DND-41 (cell line): ENCODE measurements around the gene CLSTN2.

Experiments used
- EZH2 ChIP-seq: IDR thresholded peaks from 3 replicates; pipeline ENCODE4 v1.6.1; 2012; ENCODE audit warnings: borderline replicate concordance, low read depth, mild to moderate bottlenecking, moderate library complexity, low read length, inconsistent platforms; ENCODE audit not compliant: severe bottlenecking
- TF ChIP-seq, protein P1 (sequence below): IDR thresholded peaks from 2 replicates; pipeline ENCODE4 v1.5.1; 2012; ENCODE audit warnings: borderline replicate concordance, low read length, moderate library complexity, mild to moderate bottlenecking; ENCODE audit not compliant: poor library complexity, severe bottlenecking; ENCODE audit errors: extremely low read depth

DNA sequence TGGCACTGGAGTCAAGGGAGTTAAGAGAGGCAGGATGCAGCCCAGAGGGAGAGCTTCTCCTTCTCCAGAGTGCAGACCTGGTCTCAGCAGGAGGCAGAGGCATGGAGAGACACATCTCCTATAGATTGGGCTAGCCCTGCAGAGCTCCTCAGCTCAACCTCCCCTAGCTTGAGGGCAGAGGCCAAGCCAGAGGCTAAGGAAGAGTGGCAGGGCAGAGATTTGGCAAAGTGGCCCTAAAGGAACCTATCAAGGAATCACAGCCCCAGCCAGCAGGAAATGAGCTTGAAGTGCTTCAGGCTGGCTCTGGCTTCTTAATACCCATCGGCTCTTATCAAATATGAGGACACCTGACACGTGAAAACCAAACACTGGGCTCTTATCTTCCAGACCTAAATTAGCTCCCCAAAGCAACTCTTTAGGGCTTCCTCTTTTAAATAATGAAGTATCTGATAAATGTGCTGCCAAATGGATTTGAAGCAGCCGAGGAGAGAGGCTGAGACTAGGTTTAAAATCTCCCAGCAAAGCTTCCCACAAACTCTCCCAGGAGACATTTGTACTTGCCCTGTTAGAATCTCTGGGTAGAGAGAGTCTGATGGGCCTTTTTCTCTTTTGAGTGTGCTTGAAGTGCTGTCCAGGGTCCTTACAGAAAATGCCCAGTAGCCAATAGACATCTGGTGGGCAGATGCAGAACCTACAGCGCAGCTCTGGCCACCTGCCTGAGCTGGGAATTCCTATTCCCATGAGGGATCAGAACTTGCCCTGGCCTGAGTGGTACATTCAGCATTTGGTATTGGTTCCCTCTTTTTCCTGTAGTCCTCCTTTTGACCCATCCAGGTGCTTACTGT is 271.4 kb downstream of the CLSTN2 start:
- TF ChIP-seq, protein P1, sequence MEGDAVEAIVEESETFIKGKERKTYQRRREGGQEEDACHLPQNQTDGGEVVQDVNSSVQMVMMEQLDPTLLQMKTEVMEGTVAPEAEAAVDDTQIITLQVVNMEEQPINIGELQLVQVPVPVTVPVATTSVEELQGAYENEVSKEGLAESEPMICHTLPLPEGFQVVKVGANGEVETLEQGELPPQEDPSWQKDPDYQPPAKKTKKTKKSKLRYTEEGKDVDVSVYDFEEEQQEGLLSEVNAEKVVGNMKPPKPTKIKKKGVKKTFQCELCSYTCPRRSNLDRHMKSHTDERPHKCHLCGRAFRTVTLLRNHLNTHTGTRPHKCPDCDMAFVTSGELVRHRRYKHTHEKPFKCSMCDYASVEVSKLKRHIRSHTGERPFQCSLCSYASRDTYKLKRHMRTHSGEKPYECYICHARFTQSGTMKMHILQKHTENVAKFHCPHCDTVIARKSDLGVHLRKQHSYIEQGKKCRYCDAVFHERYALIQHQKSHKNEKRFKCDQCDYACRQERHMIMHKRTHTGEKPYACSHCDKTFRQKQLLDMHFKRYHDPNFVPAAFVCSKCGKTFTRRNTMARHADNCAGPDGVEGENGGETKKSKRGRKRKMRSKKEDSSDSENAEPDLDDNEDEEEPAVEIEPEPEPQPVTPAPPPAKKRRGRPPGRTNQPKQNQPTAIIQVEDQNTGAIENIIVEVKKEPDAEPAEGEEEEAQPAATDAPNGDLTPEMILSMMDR, result peak; percentile 6
- no peak for TF ChIP-seq EZH2
